Renal pelvis (tissue), 4 donors: ENCODE data around the gene WDFY2. TPM values are rescaled to one million over a fixed set of nuclear protein-coding genes. Genes with fewer than 3 reads are reported as not detected.
"Not testable (repeated sequence)": the region's sequence is repeated elsewhere in the genome, so short reads cannot be mapped to it uniquely, and the experiment has no call there.

Experiments
- DNase-seq: peaks from one replicate; pipeline ENCODE4 v3.0.0-alpha.2; 2013
- polyA plus RNA-seq, 3 donors: library from polyadenylated mRNA; unstranded; fragments of 120-200 nt; gene quantifications; one replicate each; pipeline ENCODE4 v1.2.1, GENCODE V29; 2013; ENCODE audit not compliant: insufficient read length in 3 of 3

Gene WDFY2
- polyA plus RNA-seq, 3 donors = 10.4 to 21.0 (median 20.1) TPM

GRCh38 chr13:51626749-51627148, 42.5 kb downstream of the WDFY2 start:
- no peak for DNase-seq

- no peak for DNase-seq
Observed at GRCh38 chr13:51628059-51628852, 44.0 kb downstream of the WDFY2 start.

GRCh38 chr13:51629491-51630287, 45.4 kb downstream of the WDFY2 start:
- no peak for DNase-seq

GRCh38 chr13:51630288-51630615, 46.0 kb downstream of the WDFY2 start:
- DNase-seq = no peak

- no peak for DNase-seq
Observed at GRCh38 chr13:51632591-51633362, 48.5 kb downstream of the WDFY2 start.

GRCh38 chr13:51635137-51635878, 51.0 kb downstream of the WDFY2 start:
- no peak for DNase-seq

GRCh38 chr13:51636349-51636890, 52.2 kb downstream of the WDFY2 start:
- DNase-seq = no peak

- DNase-seq = no peak
Observed at GRCh38 chr13:51637852-51638215, 53.6 kb downstream of the WDFY2 start.

- DNase-seq = no peak
Observed at GRCh38 chr13:51638216-51638871, 54.1 kb downstream of the WDFY2 start.

- DNase-seq = no peak
Observed at GRCh38 chr13:51639171-51639570, 54.9 kb downstream of the WDFY2 start.

GRCh38 chr13:51640696-51641095, 56.4 kb downstream of the WDFY2 start:
- not testable (repeated sequence) for DNase-seq

GRCh38 chr13:51643105-51643881, 59.0 kb downstream of the WDFY2 start:
- DNase-seq = no peak

GRCh38 chr13:51643882-51644281, 59.6 kb downstream of the WDFY2 start:
- DNase-seq = no peak

GRCh38 chr13:51644654-51645053, 60.4 kb downstream of the WDFY2 start:
- no peak for DNase-seq

- no peak for DNase-seq
Observed at GRCh38 chr13:51645154-51645650, 60.9 kb downstream of the WDFY2 start.

GRCh38 chr13:51645761-51646670, 61.8 kb downstream of the WDFY2 start:
- no peak for DNase-seq

- DNase-seq = no peak
Observed at GRCh38 chr13:51647067-51647466, 62.8 kb downstream of the WDFY2 start.

- DNase-seq = not testable (repeated sequence)
Observed at GRCh38 chr13:51652193-51652592, 67.9 kb downstream of the WDFY2 start.
